HCT116 (cell line): ENCODE measurements around the gene SEC14L1.

Source experiments
- CEBPB ChIP-seq: IDR thresholded peaks from 2 replicates; pipeline ENCODE4 v1.6.1; 2012; ENCODE audit warnings: low read depth
- CTCF ChIP-seq, 3 experiments: fragments of 200-600 bp in 1 of 3; sonication (generic) in 1 of 3; IDR thresholded peaks in 2 of 3; conservative IDR thresholded peaks in 1 of 3; 2 replicates each; pipeline ENCODE4 v1.5.1; 2012 to 2017; ENCODE audit warnings: low read depth in 2 of 3, low read length in 2 of 3, antibody characterized with exemption in 1 of 3, borderline replicate concordance in 1 of 3, control low read depth in 1 of 3, mild to moderate bottlenecking in 1 of 3, mixed read lengths in 1 of 3, mixed run types in 1 of 3, moderate library complexity in 1 of 3; ENCODE audit not compliant: insufficient read depth in 1 of 3
- EZH2 ChIP-seq: fragments of 200-600 bp; sonication (generic); IDR thresholded peaks from 2 replicates; pipeline ENCODE4 v1.6.1; 2017; ENCODE audit warnings: antibody characterized with exemption, mixed run types
- MAX ChIP-seq: IDR thresholded peaks from 2 replicates; pipeline ENCODE4 v1.6.1; 2012
- POLR2A ChIP-seq: IDR thresholded peaks from 2 replicates; pipeline ENCODE4 v1.7.0; 2011; ENCODE audit warnings: borderline replicate concordance; ENCODE audit not compliant: insufficient read depth, insufficient read length; ENCODE audit errors: extremely low read depth
- POLR2AphosphoS5 ChIP-seq: IDR thresholded peaks from 2 replicates; pipeline ENCODE4 v1.6.1; 2011; ENCODE audit warnings: mild to moderate bottlenecking, low read depth, low read length, moderate library complexity
- RAD21 ChIP-seq: IDR thresholded peaks from 2 replicates; pipeline ENCODE4 v1.6.1; 2012; ENCODE audit warnings: low read depth, mild to moderate bottlenecking
- REST ChIP-seq: IDR thresholded peaks from 2 replicates; pipeline ENCODE4 v1.6.1; 2012; ENCODE audit warnings: low read depth
- SRF ChIP-seq: IDR thresholded peaks from 2 replicates; pipeline ENCODE4 v1.6.1; 2012; ENCODE audit warnings: low read depth
- TCF7L2 ChIP-seq: IDR thresholded peaks from 2 replicates; pipeline ENCODE4 v1.7.0; 2011; ENCODE audit warnings: borderline replicate concordance, inconsistent platforms; ENCODE audit not compliant: insufficient read depth, insufficient read length; ENCODE audit errors: extremely low read depth
- YY1 ChIP-seq: IDR thresholded peaks from 2 replicates; pipeline ENCODE4 v1.6.1; 2011; ENCODE audit warnings: low read length, low read depth, moderate library complexity, mild to moderate bottlenecking; ENCODE audit not compliant: insufficient replicate concordance; ENCODE audit errors: extremely low read depth
- ZFX ChIP-seq: fragments of 450-650 bp; IDR thresholded peaks from 2 replicates; pipeline ENCODE4 v1.6.1; 2017

GRCh38 chr17:77234695-77235094 lies 93.9 kb downstream of the SEC14L1 start:
- TF ChIP-seq CTCF (IDR thresholded peaks at IDR 0.05 in 2 of 3, conservative IDR thresholded peaks at IDR 0.05 in 1 of 3; ENCODE audit: borderline replicate concordance in 1 of 3, insufficient read depth in 1 of 3, low read depth in 2 of 3, low read length in 2 of 3) (no peak), POLR2A (no peak), POLR2AphosphoS5 (no peak), RAD21 (no peak), EZH2 (no peak), CEBPB (no peak), MAX (no peak), REST (no peak), TCF7L2 (no peak), YY1 (no peak), ZFX (no peak), SRF (no peak)
